ENCODE measurements around the gene SCN2B. TPM values are rescaled to one million over a fixed set of nuclear protein-coding genes. Genes with fewer than 3 reads are reported as not detected.
A peak's percentile ranks its signal among the peaks of the same experiment; 100 is the strongest.

SCN2B gene
- polyA plus RNA-seq, 1 of the 3 experiments (the other 2 are of a cell fraction): 0.05 TPM

DNA sequence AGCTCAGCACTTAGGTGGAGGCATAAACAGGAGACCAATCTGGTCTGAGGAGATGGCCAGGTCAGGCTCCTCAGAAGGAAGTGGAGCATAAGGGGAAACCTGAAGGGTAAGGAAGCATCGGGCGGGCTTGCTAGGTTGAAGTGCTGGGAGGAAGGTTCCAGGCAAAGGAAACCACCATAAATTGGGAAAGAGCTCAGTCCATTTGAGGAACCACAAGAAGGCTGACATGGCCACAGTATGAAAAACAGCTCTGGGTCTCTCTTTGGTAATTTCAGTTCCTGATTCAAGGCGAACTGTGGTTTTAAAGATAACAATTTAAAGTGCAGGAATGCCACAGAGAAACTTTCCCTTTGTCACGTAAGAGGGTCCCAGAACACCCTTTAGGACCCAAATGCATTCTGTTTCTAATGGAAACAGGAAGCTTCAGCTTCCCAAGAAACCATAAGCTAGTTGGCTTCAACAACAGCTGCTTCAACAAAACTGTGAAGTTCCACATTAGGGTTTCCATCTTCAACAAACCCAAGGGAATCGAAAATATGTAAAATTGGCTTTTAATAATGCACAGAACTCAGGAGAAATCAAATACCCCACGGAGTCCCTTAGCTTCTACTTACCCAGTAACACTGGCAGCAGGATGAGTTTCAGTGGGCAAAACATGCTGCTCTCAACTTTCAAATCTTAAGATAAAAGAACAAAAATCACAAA is 37.9 kb upstream of the SCN2B start:
- Histone ChIP-seq H3K9me2 (no peaks in the 10 kb centered on the region), H3K4me3 (ENCODE audit: low read depth in 2 of 2, low read length in 1 of 2) (no peak overlapping the region), H3K9me3 (no peaks in the 10 kb centered on the region), H3K4me2 (no peak overlapping the region), H3K4me1 (ENCODE audit: control insufficient read depth in 1 of 2, insufficient read depth in 2 of 2, low read depth in 1 of 2, low read length in 1 of 2) (no peaks in the 10 kb centered on the region), H3K36me3 (replicated peaks in 1 of 2; ENCODE audit: control insufficient read depth in 1 of 2, insufficient read depth in 2 of 2, low read length in 1 of 2) (no peaks in the 10 kb centered on the region), H3K27me3 (ENCODE audit: insufficient read depth) (peaks cover 72% of the 10 kb centered on the region), H4K20me1 (ENCODE audit: insufficient read depth) (no peaks in the 10 kb centered on the region), H3F3A (replicated peaks; ENCODE audit: insufficient read depth) (no peaks in the 10 kb centered on the region), H2AFZ (ENCODE audit: low read depth) (0 out of 2 replicates have a peak overlapping the region, but pooled peaks have one; percentile 43), H3K9ac (no peak overlapping the region), H3K27ac (ENCODE audit: low read depth in 2 of 2, low read length in 1 of 2) (no peak overlapping the region), H3K79me2 (ENCODE audit: insufficient read depth) (no peaks in the 10 kb centered on the region)
- ChIA-PET CTCF (interaction anchor here (0.9 to 2.5 kb wide), 5 partner anchors 16 to 397 kb away, joined by 3 to 10 read pairs (median 3); no protein-coding TSS in a partner anchor), POLR2A (no interaction called here)
- DNase-seq: no peak
- WGBS (ENCODE audit: low lambda C conversion rate): 23% methylated on average over 6 of the region's 6 CpGs
- TF ChIP-seq RFX5 (IDR thresholded peaks at IDR 0.05; ENCODE audit: low read length): no peak
- TF ChIP-seq, protein P1, sequence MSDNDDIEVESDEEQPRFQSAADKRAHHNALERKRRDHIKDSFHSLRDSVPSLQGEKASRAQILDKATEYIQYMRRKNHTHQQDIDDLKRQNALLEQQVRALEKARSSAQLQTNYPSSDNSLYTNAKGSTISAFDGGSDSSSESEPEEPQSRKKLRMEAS (IDR thresholded peaks at IDR 0.05; ENCODE audit: low read depth): no peak
- TF ChIP-seq, protein P2, sequence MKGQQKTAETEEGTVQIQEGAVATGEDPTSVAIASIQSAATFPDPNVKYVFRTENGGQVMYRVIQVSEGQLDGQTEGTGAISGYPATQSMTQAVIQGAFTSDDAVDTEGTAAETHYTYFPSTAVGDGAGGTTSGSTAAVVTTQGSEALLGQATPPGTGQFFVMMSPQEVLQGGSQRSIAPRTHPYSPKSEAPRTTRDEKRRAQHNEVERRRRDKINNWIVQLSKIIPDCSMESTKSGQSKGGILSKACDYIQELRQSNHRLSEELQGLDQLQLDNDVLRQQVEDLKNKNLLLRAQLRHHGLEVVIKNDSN (IDR thresholded peaks at IDR 0.05; ENCODE audit: borderline replicate concordance, low read depth): no peak
- no peak for TF ChIP-seq EZH2phosphoT487 (IDR thresholded peaks at IDR 0.05; ENCODE audit: borderline replicate concordance, low read depth)
- TF ChIP-seq, protein P3, sequence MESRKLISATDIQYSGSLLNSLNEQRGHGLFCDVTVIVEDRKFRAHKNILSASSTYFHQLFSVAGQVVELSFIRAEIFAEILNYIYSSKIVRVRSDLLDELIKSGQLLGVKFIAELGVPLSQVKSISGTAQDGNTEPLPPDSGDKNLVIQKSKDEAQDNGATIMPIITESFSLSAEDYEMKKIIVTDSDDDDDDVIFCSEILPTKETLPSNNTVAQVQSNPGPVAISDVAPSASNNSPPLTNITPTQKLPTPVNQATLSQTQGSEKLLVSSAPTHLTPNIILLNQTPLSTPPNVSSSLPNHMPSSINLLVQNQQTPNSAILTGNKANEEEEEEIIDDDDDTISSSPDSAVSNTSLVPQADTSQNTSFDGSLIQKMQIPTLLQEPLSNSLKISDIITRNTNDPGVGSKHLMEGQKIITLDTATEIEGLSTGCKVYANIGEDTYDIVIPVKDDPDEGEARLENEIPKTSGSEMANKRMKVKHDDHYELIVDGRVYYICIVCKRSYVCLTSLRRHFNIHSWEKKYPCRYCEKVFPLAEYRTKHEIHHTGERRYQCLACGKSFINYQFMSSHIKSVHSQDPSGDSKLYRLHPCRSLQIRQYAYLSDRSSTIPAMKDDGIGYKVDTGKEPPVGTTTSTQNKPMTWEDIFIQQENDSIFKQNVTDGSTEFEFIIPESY (IDR thresholded peaks at IDR 0.05; ENCODE audit: borderline replicate concordance, low read depth): no peak
- no peak for TF ChIP-seq EP300 (IDR thresholded peaks at IDR 0.05; ENCODE audit: borderline replicate concordance in 1 of 2, low read depth in 1 of 2, low read length in 1 of 2)

DNA sequence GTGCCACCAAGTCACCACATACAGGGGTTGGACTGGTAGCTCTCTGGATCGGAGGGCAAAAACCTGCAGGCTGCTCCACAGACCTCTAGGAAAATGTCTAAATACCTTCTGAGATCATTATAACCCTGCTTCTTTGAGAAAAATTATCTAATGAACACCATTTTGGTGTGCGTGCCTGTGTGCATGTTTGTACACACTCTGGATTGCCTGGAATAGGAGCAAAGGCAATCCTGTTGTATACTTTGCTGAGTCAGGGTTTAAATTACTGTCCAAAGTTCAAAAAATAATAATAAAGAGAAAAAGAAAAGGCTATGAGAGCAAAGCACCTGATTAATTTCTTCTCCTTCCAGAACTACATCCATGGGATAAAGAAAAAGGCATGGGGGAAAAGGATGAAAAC is 37.3 kb upstream of the SCN2B start:
- Histone ChIP-seq H3K9me2 (no peaks in the 10 kb centered on the region), H3K4me3 (ENCODE audit: low read depth in 2 of 2, low read length in 1 of 2) (no peak overlapping the region), H3K36me3 (replicated peaks in 1 of 2; ENCODE audit: control insufficient read depth in 1 of 2, insufficient read depth in 2 of 2, low read length in 1 of 2) (no peaks in the 10 kb centered on the region), H4K20me1 (ENCODE audit: insufficient read depth) (no peaks in the 10 kb centered on the region), H3K4me1 (ENCODE audit: control insufficient read depth in 1 of 2, insufficient read depth in 2 of 2, low read depth in 1 of 2, low read length in 1 of 2) (no peaks in the 10 kb centered on the region), H3F3A (replicated peaks; ENCODE audit: insufficient read depth) (no peaks in the 10 kb centered on the region), H3K79me2 (ENCODE audit: insufficient read depth) (no peaks in the 10 kb centered on the region), H3K4me2 (no peak overlapping the region), H2AFZ (ENCODE audit: low read depth) (no peak overlapping the region), H3K9ac (no peak overlapping the region), H3K27ac (ENCODE audit: low read depth in 2 of 2, low read length in 1 of 2) (no peak overlapping the region), H3K27me3 (ENCODE audit: insufficient read depth) (peaks cover 72% of the 10 kb centered on the region), H3K9me3 (no peaks in the 10 kb centered on the region)
- DNase-seq: no peak
- WGBS (ENCODE audit: low lambda C conversion rate): 28% methylated on average over 2 of the region's 2 CpGs
- ChIA-PET POLR2A (no interaction called here), CTCF (interaction anchor here (1.2 to 3.6 kb wide), 3 partner anchors 15 to 43 kb away, joined by 3 to 18 read pairs (median 7); no protein-coding TSS in a partner anchor)
- TF ChIP-seq YY1 (IDR thresholded peaks at IDR 0.05; ENCODE audit: low read depth) (no peak), NFIC (IDR thresholded peaks at IDR 0.05; ENCODE audit: borderline replicate concordance) (no peak)

Data from SK-N-SH (cell line).